ENCODE data around the gene TRUB2.

The TRUB2 gene

GRCh38 chr9:128265348-128265847, 56.8 kb downstream of the TRUB2 start:
- DNase-seq: no peak

DNA sequence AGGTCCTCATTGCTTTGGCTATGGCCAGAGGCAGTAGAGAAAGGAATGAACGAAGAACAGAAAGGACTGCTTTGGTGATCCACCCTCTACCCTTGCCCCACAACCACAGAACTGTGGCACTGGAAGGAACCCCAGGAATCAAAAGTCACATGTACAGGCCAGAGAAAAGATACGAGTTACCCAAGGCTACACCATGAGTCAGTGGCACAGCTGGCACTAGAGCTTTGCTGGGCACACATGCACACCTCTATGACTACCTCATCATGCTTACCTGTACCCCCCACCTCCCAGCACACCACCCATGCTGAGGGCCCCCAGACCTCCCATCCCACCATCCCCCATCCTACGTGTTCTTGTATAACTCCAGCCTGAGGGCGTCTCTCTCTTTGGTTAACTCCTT, 59.6 kb downstream of the TRUB2 start:
- DNase-seq: no peak

DNA sequence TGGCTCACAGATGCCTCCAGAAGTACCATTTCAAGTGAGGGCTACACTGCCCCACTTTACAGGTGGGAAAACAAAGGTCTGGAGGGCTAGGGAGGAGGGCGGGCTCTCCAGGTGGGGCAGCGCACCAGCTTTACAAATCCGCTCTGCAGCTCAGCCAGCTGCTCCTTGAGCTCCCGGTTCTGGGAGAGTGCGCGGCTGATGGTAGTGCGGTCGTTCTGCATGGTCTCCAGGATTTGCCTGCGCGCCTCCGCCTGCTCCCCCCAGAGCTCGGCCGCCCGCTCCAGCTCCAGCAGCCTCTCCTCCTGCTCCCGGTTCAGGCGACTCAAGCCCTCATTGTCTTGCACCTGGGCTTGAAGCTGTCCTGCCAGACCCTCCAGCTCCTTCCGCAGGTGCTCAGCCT, 61.9 kb downstream of the TRUB2 start:
- DNase-seq: no peak

- no peak for DNase-seq
These were observed 63.1 kb downstream of the TRUB2 start for GRCh38 chr9:128259156-128259555.

GRCh38 chr9:128258326-128258725, 63.9 kb downstream of the TRUB2 start:
- DNase-seq: no peak

GRCh38 chr9:128257907-128258306, 64.3 kb downstream of the TRUB2 start:
- DNase-seq: no peak

- no peak for DNase-seq
These were observed 65.0 kb downstream of the TRUB2 start for GRCh38 chr9:128257086-128257825.

All from NCI-H2029 treated with DMSO at 0.1 percent for 48 hours (cell line).